ENCODE results near the gene AQP10. TPM values are rescaled to one million over a fixed set of nuclear protein-coding genes. Genes with fewer than 3 reads are reported as not detected.
"Not testable (repeated sequence)": the region's sequence is repeated elsewhere in the genome, so short reads cannot be mapped to it uniquely, and the experiment has no call there.

The AQP10 gene
- total RNA-seq, 1 experiment from 2014 or later: not detected

- H3K9me3 ChIP-seq (ENCODE audit: low read depth, low read length, poor library complexity, severe bottlenecking): peaks cover 13% of the 10 kb centered on the region
- POLR2A ChIA-PET (ENCODE audit: low non-redundant PET): no interaction called here
- DNase-seq (ENCODE audit: low spot score): no peak
- H3K27ac ChIP-seq (ENCODE audit: low read depth, low read length, poor library complexity, severe bottlenecking): no peak overlapping the region
- no peaks in the 10 kb centered on the region for H3K27me3 ChIP-seq (replicated peaks; ENCODE audit: insufficient read depth, low read depth, low read length, poor library complexity)
- TF ChIP-seq EZH2 (IDR thresholded peaks at IDR 0.05; ENCODE audit: borderline replicate concordance, low read depth, low read length, poor library complexity, severe bottlenecking): no peak
- no peak for TF ChIP-seq CTCF (conservative IDR thresholded peaks at IDR 0.05; ENCODE audit: low read depth, low read length)
- CTCF ChIA-PET: no interaction called here
- intact Hi-C loops (cut with micrococcal nuclease; ENCODE audit: unreplicated experiment): no loop called here
- BruUV-seq (replicated peaks): no TSS peak
- no peaks in the 10 kb centered on the region for H3K4me1 ChIP-seq (ENCODE audit: insufficient read depth, low read length, poor library complexity, severe bottlenecking)
- no peak overlapping the region for H3K4me3 ChIP-seq (ENCODE audit: low read depth, low read length, poor library complexity, severe bottlenecking)
- no peaks in the 10 kb centered on the region for H3K36me3 ChIP-seq (ENCODE audit: insufficient read depth, low read length, poor library complexity, severe bottlenecking)
Measured at GRCh38 chr1:154313066-154313356, 7.9 kb upstream of the AQP10 start.

GRCh38 chr1:154314226-154314625 lies 6.7 kb upstream of the AQP10 start:
- intact Hi-C loops (cut with micrococcal nuclease; ENCODE audit: unreplicated experiment); CTCF ChIA-PET; DNase-seq (ENCODE audit: low spot score); H3K27ac ChIP-seq (ENCODE audit: low read depth, low read length, poor library complexity, severe bottlenecking); H3K4me3 ChIP-seq (ENCODE audit: low read depth, low read length, poor library complexity, severe bottlenecking); H3K36me3 ChIP-seq (ENCODE audit: insufficient read depth, low read length, poor library complexity, severe bottlenecking); H3K4me1 ChIP-seq (ENCODE audit: insufficient read depth, low read length, poor library complexity, severe bottlenecking); BruUV-seq (replicated peaks); H3K27me3 ChIP-seq (replicated peaks; ENCODE audit: insufficient read depth, low read depth, low read length, poor library complexity): not testable (repeated sequence)
- H3K9me3 ChIP-seq (ENCODE audit: low read depth, low read length, poor library complexity, severe bottlenecking): peaks cover 13% of the 10 kb centered on the region
- POLR2A ChIA-PET (ENCODE audit: low non-redundant PET): interaction anchor here (0.6 kb wide), 1 partner anchor 37 kb away, joined by 5 read pairs; no protein-coding TSS in a partner anchor

GRCh38 chr1:154316704-154317103 lies 4.2 kb upstream of the AQP10 start:
- Histone ChIP-seq H3K9me3 (ENCODE audit: low read depth, low read length, poor library complexity, severe bottlenecking) (peaks cover 13% of the 10 kb centered on the region), H3K27me3 (replicated peaks; ENCODE audit: insufficient read depth, low read depth, low read length, poor library complexity) (no peaks in the 10 kb centered on the region), H3K27ac (ENCODE audit: low read depth, low read length, poor library complexity, severe bottlenecking) (no peak overlapping the region), H3K36me3 (ENCODE audit: insufficient read depth, low read length, poor library complexity, severe bottlenecking) (no peaks in the 10 kb centered on the region), H3K4me1 (ENCODE audit: insufficient read depth, low read length, poor library complexity, severe bottlenecking) (no peaks in the 10 kb centered on the region), H3K4me3 (ENCODE audit: low read depth, low read length, poor library complexity, severe bottlenecking) (no peak overlapping the region)
- intact Hi-C loops (cut with micrococcal nuclease; ENCODE audit: unreplicated experiment): no loop called here
- no peak for DNase-seq (ENCODE audit: low spot score)
- ChIA-PET POLR2A (ENCODE audit: low non-redundant PET) (no interaction called here), CTCF (no interaction called here)
- TF ChIP-seq CTCF (conservative IDR thresholded peaks at IDR 0.05; ENCODE audit: low read depth, low read length): no peak
- TF ChIP-seq EZH2 (IDR thresholded peaks at IDR 0.05; ENCODE audit: borderline replicate concordance, low read depth, low read length, poor library complexity, severe bottlenecking): no peak
- BruUV-seq (replicated peaks): no TSS peak

- Histone ChIP-seq H3K9me3 (ENCODE audit: low read depth, low read length, poor library complexity, severe bottlenecking) (peaks cover 13% of the 10 kb centered on the region), H3K4me1 (ENCODE audit: insufficient read depth, low read length, poor library complexity, severe bottlenecking) (no peaks in the 10 kb centered on the region), H3K27ac (ENCODE audit: low read depth, low read length, poor library complexity, severe bottlenecking) (no peak overlapping the region), H3K36me3 (ENCODE audit: insufficient read depth, low read length, poor library complexity, severe bottlenecking) (no peaks in the 10 kb centered on the region), H3K4me3 (ENCODE audit: low read depth, low read length, poor library complexity, severe bottlenecking) (no peak overlapping the region), H3K27me3 (replicated peaks; ENCODE audit: insufficient read depth, low read depth, low read length, poor library complexity) (no peaks in the 10 kb centered on the region)
- intact Hi-C loops (cut with micrococcal nuclease; ENCODE audit: unreplicated experiment): no loop called here
- no peak for DNase-seq (ENCODE audit: low spot score)
- no peak for TF ChIP-seq EZH2 (IDR thresholded peaks at IDR 0.05; ENCODE audit: borderline replicate concordance, low read depth, low read length, poor library complexity, severe bottlenecking)
- TF ChIP-seq CTCF (conservative IDR thresholded peaks at IDR 0.05; ENCODE audit: low read depth, low read length): no peak
- ChIA-PET CTCF (no interaction called here), POLR2A (ENCODE audit: low non-redundant PET) (interaction anchor here (0.6 kb wide), 1 partner anchor 80 kb away, joined by 3 read pairs; no protein-coding TSS in a partner anchor)
- no TSS peak for BruUV-seq (replicated peaks)
Measured at GRCh38 chr1:154318386-154318785, 2.5 kb upstream of the AQP10 start.

GRCh38 chr1:154321609-154321934 lies 679 bp downstream of the AQP10 start:
- POLR2A ChIA-PET (ENCODE audit: low non-redundant PET); H3K4me1 ChIP-seq (ENCODE audit: insufficient read depth, low read length, poor library complexity, severe bottlenecking); H3K9me3 ChIP-seq (ENCODE audit: low read depth, low read length, poor library complexity, severe bottlenecking); CTCF ChIA-PET; H3K36me3 ChIP-seq (ENCODE audit: insufficient read depth, low read length, poor library complexity, severe bottlenecking); DNase-seq (ENCODE audit: low spot score); intact Hi-C loops (cut with micrococcal nuclease; ENCODE audit: unreplicated experiment); H3K27me3 ChIP-seq (replicated peaks; ENCODE audit: insufficient read depth, low read depth, low read length, poor library complexity); BruUV-seq (replicated peaks); H3K27ac ChIP-seq (ENCODE audit: low read depth, low read length, poor library complexity, severe bottlenecking); H3K4me3 ChIP-seq (ENCODE audit: low read depth, low read length, poor library complexity, severe bottlenecking): not testable (repeated sequence)

All from A673 (cell line).